GM19328 (cell line): ENCODE data around the gene PPP1CC.
A peak's percentile ranks its signal among the peaks of the same experiment; 100 is the strongest.
"Not testable (repeated sequence)": the region's sequence is repeated elsewhere in the genome, so short reads cannot be mapped to it uniquely, and the experiment has no call there.

Source experiments
- ATAC-seq: cut with Tn5 transposase; IDR thresholded peaks from one replicate; pipeline ENCODE4 v1.9.1; 2021; ENCODE audit warnings: mild to moderate bottlenecking, moderate library complexity; ENCODE audit not compliant: unreplicated experiment

Gene PPP1CC

DNA sequence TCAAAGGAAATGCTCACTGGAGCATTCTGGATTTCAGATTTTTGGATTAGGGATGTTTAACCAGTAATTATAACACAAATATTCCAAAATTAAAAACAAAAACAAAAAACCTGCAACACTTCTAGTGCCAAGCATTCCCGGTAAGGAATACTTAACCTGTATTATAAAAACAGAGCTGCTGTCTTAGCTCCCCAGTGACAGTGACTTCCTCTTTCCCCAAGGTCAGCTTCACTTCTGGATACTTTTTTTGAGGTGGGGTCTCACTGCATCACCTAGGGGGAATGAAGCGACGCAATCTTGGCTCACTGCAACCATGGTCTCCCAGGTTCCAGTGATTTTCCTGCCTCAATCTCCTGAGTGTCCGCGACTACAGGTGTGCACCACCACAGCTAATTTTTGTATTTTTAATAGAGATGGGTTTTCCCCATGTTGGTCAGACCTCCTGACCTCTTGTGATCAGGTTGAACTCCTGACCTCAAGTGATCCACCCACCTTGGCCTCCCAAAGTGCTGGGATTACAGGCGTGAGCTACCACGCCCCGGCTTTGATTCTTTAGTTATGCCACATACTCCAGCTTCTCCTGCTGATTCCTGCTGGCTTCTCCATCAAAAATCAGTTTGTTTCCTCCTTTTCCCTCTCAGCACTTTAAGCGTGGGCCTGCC lies 15.9 kb downstream of the PPP1CC start:
- no peak for ATAC-seq

DNA sequence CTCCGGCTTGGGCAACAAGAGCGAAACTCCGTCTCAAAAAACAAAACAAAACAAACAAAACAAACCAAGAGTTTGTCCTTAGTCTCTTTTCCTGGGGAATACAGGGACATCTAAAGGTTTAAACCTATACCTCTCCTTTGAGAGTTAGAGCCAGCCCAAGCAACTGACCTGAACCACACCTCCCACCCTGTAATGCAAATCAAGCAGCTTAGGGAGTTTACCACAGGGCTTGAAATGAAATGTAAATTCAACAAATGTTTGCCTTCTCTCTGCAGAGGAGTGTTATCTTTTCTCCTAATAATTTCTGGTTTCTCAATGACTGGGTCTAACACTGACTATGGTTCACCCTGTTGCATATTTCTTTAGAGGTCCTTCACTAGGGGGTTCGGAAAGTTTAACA lies 16.7 kb downstream of the PPP1CC start:
- no peak for ATAC-seq

DNA sequence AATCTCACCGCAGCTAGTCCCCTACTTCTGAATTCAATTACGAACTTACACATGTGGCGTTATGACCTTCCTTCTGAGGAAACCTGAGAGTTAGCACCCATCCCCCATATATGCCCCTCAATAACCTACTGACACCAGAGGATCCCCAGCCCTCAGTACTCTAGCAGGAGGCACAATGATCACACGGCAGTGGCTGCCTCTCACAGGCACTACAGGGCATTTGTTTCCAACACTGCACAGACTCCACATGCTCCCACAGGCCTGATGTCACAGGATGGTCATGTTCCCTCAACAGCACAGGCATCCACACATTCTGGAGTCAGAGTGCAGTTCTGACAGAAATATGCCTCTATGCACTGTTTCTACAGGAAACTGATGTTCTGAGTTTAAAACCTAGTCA lies 17.4 kb downstream of the PPP1CC start:
- no peak for ATAC-seq

DNA sequence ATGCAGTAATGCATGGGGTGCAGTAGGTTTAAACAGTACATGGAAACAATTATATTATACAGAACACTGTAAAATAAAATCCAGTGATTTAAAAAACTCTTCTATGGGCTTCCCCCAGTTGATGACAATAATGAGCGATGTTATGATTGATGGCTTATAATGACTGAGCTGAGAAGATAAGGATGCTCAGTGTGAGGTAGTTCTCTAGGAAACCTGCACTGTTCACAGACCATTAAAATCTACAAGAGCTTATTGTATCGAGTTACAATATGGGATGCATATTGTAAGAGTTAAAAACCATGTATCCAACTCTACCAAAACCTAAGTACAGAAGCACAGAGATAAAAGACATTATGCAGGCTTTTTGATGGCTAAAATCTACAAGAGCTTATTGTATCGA lies 19.8 kb downstream of the PPP1CC start:
- not testable (repeated sequence) for ATAC-seq

DNA sequence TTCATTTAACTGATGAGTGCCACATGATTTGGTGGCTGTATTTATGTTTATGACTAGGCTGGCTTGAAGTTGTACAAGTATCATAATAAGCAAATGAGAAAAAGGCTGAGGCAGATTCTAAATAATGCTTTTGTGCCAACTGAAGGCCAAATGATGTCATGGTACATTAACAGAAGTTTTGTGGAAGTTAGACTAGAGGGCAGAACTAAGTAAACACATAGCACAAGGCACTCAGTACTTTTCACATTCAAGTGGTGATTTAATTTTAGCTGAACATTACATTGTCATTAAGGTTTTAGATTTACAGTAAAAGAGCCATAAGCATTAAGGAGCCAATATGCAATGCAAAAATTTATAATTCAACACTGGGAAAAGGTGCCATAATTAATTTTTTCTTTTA lies 21.1 kb downstream of the PPP1CC start:
- no peak for ATAC-seq

DNA sequence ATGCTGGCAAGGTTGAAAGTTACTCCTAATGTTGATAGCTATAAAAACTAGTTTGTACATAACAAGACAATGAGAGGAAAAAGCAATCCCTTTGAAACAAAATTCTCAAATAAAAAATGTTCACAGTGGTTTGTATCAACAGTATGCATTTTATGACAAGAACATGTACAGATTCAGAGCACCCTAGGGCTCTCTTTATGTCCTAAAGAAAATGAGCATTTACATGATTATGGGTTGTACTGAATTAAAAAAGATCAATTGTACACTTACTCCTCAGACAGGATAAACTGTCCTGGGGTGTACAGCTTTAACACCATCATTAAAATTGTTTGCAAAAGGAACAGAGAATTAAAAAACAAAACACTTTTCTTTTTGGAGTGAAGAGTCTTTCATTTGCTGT lies 22.2 kb downstream of the PPP1CC start:
- ATAC-seq, result no peak

DNA sequence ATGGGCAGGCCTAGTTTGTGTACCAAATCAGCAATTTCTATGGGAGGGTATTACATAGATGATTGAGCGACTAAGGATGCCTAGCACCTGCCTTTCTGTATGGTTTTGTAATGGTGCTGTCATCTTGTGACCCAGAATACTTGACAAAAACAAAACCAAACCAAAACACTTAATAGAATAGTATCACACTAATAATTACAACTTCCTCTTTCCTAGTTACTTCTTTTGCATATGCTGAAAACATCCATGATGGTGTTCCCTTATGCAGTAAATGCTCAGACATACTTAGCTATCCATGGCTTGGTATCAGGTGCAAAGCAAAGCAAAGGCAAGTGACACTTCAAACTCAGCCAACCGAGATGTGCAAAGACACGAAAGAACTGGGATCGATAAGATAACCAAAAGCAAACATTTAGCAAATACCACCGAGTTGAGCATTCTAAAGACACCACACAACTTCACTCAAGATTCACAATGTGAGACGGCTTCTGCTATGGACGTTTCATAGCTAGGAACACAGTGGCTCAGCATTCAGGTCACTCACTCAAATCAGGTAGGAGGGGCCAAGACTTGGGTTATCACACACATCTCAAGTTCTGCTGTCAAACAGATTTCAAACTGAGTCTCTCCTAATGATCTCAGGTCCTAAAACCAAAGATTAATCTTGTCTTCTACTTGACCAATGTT lies 24.3 kb downstream of the PPP1CC start:
- no peak for ATAC-seq

DNA sequence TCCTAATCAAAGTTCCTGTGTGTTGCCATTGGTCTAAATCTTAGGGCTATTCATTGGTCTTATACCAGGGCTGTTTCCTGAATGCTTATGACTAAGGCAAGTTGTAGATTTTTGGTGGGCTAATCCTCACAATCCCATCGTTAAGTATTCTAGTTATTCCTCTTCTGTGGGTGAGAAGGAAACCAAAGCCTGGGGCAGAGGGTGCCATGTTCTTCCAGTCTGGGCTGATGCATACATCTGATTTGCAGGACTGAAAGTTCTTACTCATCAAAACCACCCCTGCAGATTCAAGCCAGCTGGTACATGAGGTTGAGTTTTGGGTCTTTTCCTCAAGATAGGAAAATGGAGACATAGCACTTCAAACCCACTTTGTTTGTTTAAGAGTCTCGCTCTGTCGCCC lies 25.7 kb downstream of the PPP1CC start:
- ATAC-seq, result no peak

DNA sequence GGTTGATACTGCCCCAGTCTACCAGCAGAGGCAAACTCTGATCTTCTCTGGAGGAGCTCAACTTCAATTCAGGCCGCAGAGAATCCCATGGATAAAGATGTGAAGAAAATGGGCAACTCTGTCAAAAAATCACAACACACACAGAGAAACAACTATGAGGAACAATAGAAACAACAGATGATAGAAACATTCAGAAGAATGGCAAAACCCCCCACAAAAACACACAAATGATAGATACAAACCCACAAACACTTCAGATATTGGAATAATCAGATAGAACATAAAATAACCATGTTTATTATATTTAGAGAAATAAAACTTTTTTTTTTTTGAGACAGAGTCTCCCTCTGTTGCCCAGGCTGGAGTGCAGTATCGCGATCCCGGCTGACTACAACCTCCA lies 33.8 kb downstream of the PPP1CC start:
- no peak for ATAC-seq

DNA sequence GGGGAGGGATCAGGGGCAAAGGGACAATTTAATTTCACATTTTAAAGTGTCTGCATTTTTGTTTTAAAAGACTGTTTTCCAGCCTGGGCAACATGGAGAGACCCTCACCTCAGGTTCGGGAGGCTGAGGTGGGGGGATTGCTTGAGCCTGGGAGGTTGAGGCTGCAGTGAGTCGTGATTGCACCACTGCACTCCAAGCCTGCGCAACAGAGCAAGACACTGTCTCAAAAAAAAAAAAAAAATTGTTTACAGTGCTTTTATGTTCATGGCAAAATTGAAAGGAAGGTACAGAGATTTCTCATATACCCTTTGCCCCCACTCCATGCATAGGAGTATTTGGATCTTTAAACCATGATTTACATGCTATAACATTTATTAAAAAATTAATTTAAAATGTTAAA lies 37.4 kb downstream of the PPP1CC start:
- ATAC-seq, result no peak

DNA sequence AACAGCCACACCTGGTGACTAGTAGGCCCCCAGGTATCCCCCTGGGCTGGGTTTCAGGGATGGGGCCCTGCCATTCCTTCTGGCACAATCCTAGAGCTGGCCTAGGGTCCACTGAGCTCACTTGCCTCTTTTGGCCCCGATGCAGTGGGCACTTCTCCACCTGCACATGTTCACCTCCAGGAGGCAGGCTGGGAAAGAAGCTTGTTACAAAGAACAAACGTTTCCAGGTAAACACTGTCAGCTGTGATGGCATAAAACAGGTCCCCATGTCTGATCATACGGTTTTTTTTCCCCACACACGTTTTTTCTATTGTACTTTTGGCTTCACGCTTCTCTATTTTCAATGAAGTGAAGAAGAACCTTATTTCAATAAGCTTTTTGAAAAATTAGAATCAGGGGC lies 37.9 kb downstream of the PPP1CC start:
- ATAC-seq, result no peak

DNA sequence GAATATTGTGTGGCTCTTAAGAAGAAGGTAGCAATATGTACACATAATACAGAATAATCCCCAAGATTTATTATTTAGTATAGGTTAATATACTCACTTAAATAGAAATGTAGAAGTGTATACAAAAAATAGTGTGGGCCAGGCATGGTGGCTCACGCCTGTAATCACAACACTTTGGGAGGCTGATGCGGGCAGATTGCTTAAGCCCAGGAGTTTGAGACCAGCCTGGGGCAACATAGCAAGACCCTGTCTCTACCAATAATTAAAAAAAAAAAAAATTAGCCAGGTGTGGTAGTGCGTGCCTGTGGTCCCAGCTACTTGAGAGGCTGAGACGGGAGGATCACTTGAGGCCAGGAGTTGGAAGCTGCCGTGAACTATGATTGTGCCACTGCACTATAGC lies 38.5 kb downstream of the PPP1CC start:
- ATAC-seq, result no peak

DNA sequence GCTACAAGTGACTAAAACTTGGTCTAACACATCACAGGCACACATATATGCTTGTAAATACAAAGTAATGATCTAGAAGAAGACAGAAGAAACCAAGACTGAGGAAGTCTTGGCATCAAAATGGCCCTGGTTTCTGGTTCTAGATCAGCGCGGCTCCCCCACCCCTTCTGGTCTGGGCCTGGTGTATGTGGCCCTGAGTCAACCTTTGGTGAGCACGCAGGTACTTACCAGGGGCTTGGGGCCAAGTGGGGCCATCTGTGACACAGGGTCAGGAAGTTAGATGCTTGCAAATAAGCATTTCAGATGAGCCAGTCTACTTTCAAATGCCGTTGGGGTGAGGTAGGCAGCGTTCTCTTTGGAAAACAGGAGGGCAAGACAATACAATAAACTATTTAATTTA lies 40.6 kb downstream of the PPP1CC start:
- ATAC-seq, result no peak

DNA sequence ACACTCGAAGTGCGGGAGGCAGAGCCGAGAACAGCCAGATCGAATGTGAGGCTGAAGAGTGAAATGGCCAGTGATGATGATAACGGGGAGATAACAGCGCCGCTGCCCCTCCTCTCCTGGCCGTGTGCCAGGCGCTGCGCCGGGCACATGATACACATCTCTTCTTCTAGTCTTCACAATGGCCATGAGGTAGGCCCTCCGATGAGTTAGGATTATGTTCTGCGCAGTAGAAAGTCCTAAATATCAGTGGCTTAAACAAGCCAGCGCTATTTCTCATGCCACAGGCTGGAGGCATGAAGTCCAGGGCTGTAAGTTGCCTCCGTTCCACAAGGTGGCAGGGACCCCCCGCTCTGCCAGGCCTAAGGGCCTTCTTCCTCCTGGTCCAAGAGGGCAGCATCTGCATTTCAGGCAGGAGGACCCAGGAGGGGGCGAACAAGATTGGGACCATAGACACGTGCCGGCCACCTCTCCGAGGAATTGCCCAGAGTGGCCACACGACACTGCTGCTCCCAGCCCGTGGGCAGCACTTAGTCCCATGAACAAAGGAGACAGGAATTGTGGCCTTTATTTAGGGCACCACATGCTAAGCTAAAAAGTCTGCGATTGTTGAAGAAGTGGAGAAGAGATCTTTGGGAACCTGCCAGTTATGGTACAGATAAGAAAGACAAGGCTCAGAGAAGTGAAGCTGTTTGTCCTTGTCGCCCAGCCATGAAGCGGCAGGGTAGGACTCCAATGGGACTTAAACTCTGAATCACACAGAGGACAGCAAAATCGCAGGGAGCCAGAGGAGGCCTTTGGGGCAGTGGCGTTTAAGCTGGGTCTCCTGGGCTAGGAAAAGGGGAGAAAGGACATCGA lies 42.9 kb downstream of the PPP1CC start:
- no peak for ATAC-seq

DNA sequence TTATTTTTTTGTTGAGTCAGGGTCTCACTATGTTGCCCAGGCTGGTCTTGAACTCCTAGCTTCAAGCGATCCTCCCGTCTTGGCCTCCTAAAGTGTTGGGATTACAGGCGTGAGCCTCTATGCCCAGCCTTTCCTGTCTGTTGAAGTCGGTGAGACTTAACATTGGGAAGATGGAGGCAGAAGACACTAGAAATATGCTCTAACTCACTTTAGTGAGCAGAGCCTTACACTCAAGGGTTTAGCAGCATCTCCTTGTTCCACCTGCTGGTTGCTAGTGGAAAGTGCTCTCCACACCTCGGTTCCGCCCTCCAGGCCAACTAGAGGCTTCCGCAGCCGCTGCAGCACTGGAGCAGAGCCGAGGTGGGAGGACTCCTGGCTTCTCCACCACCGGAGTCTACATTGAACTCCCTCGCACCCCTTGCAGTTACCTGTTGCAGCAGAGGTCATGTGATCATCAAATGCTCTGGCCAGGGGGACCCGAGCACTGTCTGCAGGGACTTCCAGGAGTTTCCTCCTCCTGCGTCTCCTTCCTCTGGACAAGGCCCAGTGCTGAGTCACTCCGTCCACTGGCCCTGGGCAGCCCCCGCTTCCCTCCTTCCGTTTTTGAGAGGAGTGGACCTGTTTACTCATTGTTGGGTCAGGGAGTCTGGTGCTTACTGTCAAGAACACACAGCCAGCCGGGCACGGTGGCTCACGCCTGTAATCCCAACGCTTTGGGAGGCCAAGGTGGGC lies 44.4 kb downstream of the PPP1CC start:
- peak; percentile 79 for ATAC-seq

DNA sequence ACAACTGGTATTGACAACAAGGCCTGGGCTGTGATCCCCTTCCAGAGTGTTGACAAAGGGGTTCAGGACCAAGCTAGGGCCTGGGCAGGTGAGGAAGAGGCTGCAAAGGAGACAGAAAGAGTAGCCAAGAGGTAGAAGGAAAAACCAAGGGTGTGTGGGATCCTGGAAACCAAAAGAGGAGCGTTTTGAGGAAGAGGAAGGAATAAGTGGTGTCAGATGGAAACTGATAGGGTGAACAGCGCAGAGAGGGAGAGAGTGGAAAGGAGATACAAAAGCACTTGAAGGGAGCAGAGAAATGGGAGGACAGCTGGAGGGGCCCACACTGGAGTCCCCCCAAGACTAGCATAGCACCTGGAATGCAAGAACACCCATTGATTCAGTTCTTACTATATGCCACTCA lies 45.5 kb downstream of the PPP1CC start:
- no peak for ATAC-seq

DNA sequence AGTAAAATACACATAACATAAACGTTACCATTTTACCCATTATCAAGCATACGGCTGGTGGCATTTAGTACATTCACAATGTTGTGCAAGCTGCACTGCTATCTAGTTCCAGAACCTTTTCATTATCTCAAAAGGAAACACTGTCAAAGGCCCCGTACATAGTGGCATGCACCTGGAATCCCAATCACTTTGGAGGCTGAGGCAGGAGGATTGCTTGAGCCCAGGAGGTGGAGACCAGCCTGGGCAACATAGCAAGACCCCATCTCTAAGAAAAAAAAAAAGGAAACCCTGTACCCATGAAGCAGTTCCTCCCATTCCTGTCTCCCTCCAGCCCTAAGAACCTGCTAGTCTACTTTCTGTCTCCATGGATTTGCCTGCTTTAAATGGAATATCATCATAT lies 46.4 kb downstream of the PPP1CC start:
- ATAC-seq, result no peak

DNA sequence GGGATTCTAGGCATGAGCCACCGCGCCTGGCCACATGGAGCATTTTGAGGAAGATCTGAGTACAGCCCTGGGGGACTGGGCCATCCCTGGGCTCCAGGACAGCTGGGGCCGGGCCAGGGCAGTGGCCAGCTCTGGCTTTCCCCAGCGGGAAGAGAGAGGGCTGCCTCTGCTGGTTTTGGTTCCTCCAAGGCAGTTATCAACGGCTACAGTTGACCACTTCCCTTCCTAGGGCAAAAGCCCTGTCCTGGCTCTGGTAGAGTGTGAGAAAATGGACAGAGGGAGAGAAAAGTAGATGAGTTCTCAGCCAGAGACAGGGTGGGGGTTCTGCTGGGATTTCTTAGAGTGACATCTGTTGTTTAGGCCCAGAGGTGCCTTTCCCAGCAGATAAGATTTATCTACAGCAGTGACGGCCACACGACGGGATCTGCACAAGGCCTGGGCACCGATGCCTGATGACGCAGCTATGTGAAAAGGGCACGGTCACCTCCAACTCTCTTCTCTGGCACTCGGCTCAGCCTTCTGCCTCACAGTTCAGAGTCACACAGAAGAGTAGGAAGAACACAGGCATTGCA lies 48.3 kb downstream of the PPP1CC start:
- ATAC-seq, result no peak

DNA sequence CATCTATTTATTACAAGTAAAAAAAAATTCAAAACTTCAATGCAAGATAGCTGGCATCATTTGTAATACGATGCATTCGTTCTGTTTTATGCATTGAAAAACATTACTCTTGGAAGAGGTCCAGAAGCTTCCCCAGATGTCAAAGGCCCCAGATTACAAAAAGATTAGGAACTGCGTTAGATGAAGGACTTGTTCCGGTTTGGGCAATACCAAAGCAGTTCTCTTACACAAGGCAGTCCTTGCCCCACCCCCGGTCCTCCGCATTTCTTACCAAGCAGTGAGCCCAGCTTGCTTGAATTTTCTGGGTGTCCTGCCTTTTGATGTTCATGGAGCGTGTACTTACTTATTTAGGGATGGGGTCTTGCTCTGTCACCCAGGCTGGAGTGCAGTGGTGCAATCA lies 49.0 kb downstream of the PPP1CC start:
- no peak for ATAC-seq

DNA sequence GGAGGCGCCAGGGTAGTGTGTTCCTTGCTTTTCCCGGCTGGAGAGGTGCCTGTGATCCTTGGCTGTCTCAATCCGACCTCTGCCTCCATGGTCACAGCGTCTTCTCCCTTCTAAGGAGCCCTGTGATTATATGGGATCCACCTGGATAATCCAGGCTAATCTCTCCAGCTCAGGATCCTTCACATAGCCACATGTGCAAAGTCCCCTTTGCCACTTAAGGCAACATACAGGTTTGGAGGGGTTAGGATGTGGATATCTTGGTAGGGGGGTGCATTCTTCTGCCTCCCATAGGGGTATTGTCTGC lies 52.6 kb downstream of the PPP1CC start:
- ATAC-seq, result no peak
